Gastrocnemius medialis (tissue), 4 donors: ENCODE results near the gene IL20RB. TPM values are rescaled to one million over a fixed set of nuclear protein-coding genes. Genes with fewer than 3 reads are reported as not detected.
"Not testable (repeated sequence)": the region's sequence is repeated elsewhere in the genome, so short reads cannot be mapped to it uniquely, and the experiment has no call there.

Experiments
- ATAC-seq, 2 donors: fragments of 150-250 bp; one replicate each; pipeline ENCODE4 v1.9.1; 2016
- DNase-seq, 2 donors: peaks; one replicate each; pipeline ENCODE4 v3.0.0-alpha.2; 2019
- H3K27ac ChIP-seq, 4 donors: fragments of 200-600 bp; sonication (generic); 1 replicate in 1 of 4; 2 replicates in 3 of 4; pipeline ENCODE4 v1.5.1; 2016 to 2018; ENCODE audit warnings: mild to moderate bottlenecking in 2 of 4, moderate library complexity in 1 of 4
- H3K27me3 ChIP-seq, 3 donors: fragments of 200-600 bp; sonication (generic) in 2 of 3; 1 replicate in 1 of 3; 2 replicates in 2 of 3; pipeline versions ENCODE4 v1.5.1 to v1.6.0; 2016 to 2019; ENCODE audit warnings: mild to moderate bottlenecking in 1 of 3, moderate library complexity in 1 of 3
- H3K36me3 ChIP-seq, 2 donors: fragments of 200-600 bp; sonication (generic) in 1 of 2; one replicate each; pipeline ENCODE4 v1.5.1; 2017 to 2018
- H3K4me1 ChIP-seq, 2 donors: fragments of 200-600 bp; sonication (generic) in 1 of 2; one replicate each; pipeline ENCODE4 v1.5.1; 2016 to 2017; ENCODE audit warnings: mild to moderate bottlenecking in 2 of 2
- H3K4me3 ChIP-seq, 4 donors: fragments of 200-600 bp; sonication (generic) in 3 of 4; 1 replicate in 1 of 4; 2 replicates in 3 of 4; pipeline ENCODE4 v1.5.1; 2016 to 2019; ENCODE audit warnings: mild to moderate bottlenecking in 2 of 4
- H3K9me3 ChIP-seq, 3 donors: fragments of 200-600 bp; sonication (generic) in 2 of 3; 1 replicate in 1 of 3; 2 replicates in 2 of 3; pipeline ENCODE4 v1.5.1; 2016 to 2019
- CTCF ChIP-seq, 5 experiments: fragments of 450-650 bp in 3 of 5; fragments of 200-600 bp in 2 of 5; sonication (generic) in 2 of 5; IDR thresholded peaks in 4 of 5; conservative IDR thresholded peaks in 1 of 5; 1 replicate in 4 of 5; 2 replicates in 1 of 5; pipeline ENCODE4 v1.5.1; 2016 to 2019; ENCODE audit warnings: antibody characterized with exemption in 5 of 5, mild to moderate bottlenecking in 3 of 5, moderate library complexity in 3 of 5
- POLR2A ChIP-seq, 2 donors: fragments of 450-650 bp; IDR thresholded peaks; one replicate each; pipeline ENCODE4 v1.6.1; 2017; ENCODE audit warnings: antibody characterized with exemption in 2 of 2, mild to moderate bottlenecking in 2 of 2, moderate library complexity in 2 of 2
- in situ Hi-C, 4 donors: fragments of 200-750 bp; cut with MboI; loops; one replicate each; pipeline versions ENCODE4 v1.15.0 to v1.8.0; 2017; ENCODE audit warnings: low sequenced_read_pairs in 4 of 4
- intact Hi-C: fragments of 100-400 bp; cut with DNase I; formaldehyde crosslinking; loops from one replicate; pipeline ENCODE4 v1.15.1; 2023; ENCODE audit warnings: low total_unique reads
- total RNA-seq, 4 donors: library from RNA; depleted of rRNA; stranded (reverse); fragments of >200 nt; gene quantifications; one replicate each; pipeline versions ENCODE4 v1.1.0 to v1.2.3, GENCODE V29; 2016

IL20RB gene
- total RNA-seq, 4 donors from 2014 or later: 0.38 to 0.63 (median 0.52) TPM

- DNase-seq: no peak
- Histone ChIP-seq H3K4me3 (no peak overlapping the region), H3K27me3 (no peaks in the 10 kb centered on the region), H3K27ac (no peak overlapping the region), H3K4me1 (peaks cover 4 to 8% of the 10 kb centered on the region in 2 donors), H3K36me3 (no peaks in the 10 kb centered on the region), H3K9me3 (no peaks in the 10 kb centered on the region)
- in situ Hi-C loops: loop anchor here in 2 of 4 donors (25.0 kb wide), 2 partner anchors 613 to 738 kb away; partner anchors contain the start of gene PCCB (in 1 of the 2)
- intact Hi-C loops: no loop called here
- TF ChIP-seq CTCF (IDR thresholded peaks at IDR 0.05 in 4 of 5, conservative IDR thresholded peaks at IDR 0.05 in 1 of 5) (no peak), POLR2A (IDR thresholded peaks at IDR 0.05) (no peak)
- ATAC-seq: no peak
Observed at GRCh38 chr3:137000039-137000438, 42.3 kb downstream of the IL20RB start.

GRCh38 chr3:137007376-137007775 is 49.6 kb downstream of the IL20RB start:
- intact Hi-C loops, ATAC-seq, H3K4me1 ChIP-seq, H3K4me3 ChIP-seq, H3K36me3 ChIP-seq, H3K9me3 ChIP-seq, H3K27me3 ChIP-seq, H3K27ac ChIP-seq, DNase-seq: not testable (repeated sequence)
- in situ Hi-C loops: loop anchor here in 2 of 4 donors (5.0 to 25.0 kb wide), 3 partner anchors 250 to 745 kb away; partner anchors contain the start of gene PCCB (in 1 of the 2)

GRCh38 chr3:137008131-137008530 is 50.3 kb downstream of the IL20RB start:
- Histone ChIP-seq H3K36me3 (no peaks in the 10 kb centered on the region), H3K27me3 (no peaks in the 10 kb centered on the region), H3K9me3 (no peaks in the 10 kb centered on the region), H3K27ac (no peak overlapping the region), H3K4me3 (no peak overlapping the region), H3K4me1 (no peaks in the 10 kb centered on the region)
- no peak for DNase-seq
- intact Hi-C loops: no loop called here
- ATAC-seq: no peak
- no peak for TF ChIP-seq CTCF (IDR thresholded peaks at IDR 0.05 in 4 of 5, conservative IDR thresholded peaks at IDR 0.05 in 1 of 5)
- TF ChIP-seq POLR2A (IDR thresholded peaks at IDR 0.05): no peak
- in situ Hi-C loops: loop anchor here in 2 of 4 donors (5.0 to 25.0 kb wide), 3 partner anchors 251 to 746 kb away; partner anchors contain the start of gene PCCB (in 1 of the 2)

- intact Hi-C loops (no loop called here), in situ Hi-C loops (loop anchor here in 2 of 4 donors (5.0 to 25.0 kb wide), 3 partner anchors 252 to 747 kb away; partner anchors contain the start of gene PCCB (in 1 of the 2))
- Histone ChIP-seq H3K27ac (no peak overlapping the region), H3K36me3 (no peaks in the 10 kb centered on the region), H3K4me1 (no peaks in the 10 kb centered on the region), H3K9me3 (no peaks in the 10 kb centered on the region), H3K27me3 (no peaks in the 10 kb centered on the region), H3K4me3 (no peak overlapping the region)
- no peak for DNase-seq
- ATAC-seq: no peak
- no peak for TF ChIP-seq CTCF (IDR thresholded peaks at IDR 0.05 in 4 of 5, conservative IDR thresholded peaks at IDR 0.05 in 1 of 5)
Observed at GRCh38 chr3:137008976-137009375, 51.2 kb downstream of the IL20RB start.

GRCh38 chr3:137010137-137010536 is 52.4 kb downstream of the IL20RB start:
- Histone ChIP-seq H3K4me3 (no peak overlapping the region), H3K27ac (no peak overlapping the region), H3K36me3 (no peaks in the 10 kb centered on the region), H3K27me3 (no peaks in the 10 kb centered on the region), H3K9me3 (no peaks in the 10 kb centered on the region), H3K4me1 (no peaks in the 10 kb centered on the region)
- ATAC-seq: no peak
- no peak for TF ChIP-seq POLR2A (IDR thresholded peaks at IDR 0.05)
- TF ChIP-seq CTCF (IDR thresholded peaks at IDR 0.05 in 4 of 5, conservative IDR thresholded peaks at IDR 0.05 in 1 of 5): no peak
- intact Hi-C loops (loop anchor here (5.0 kb wide), 3 partner anchors 148 to 813 kb away; partner anchors contain the start of genes MSL2, NCK1 and SLC35G2), in situ Hi-C loops (loop anchor here (5.0 to 25.0 kb wide), 7 partner anchors 253 to 935 kb away; partner anchors contain the start of genes STAG1 (in 2 of the 4) and PCCB (in 1 of the 4))
- no peak for DNase-seq
